AG08395 (cell line): ENCODE measurements around the gene RPS25.
A peak's percentile ranks its signal among the peaks of the same experiment; 100 is the strongest.
"Not testable (repeated sequence)": the region's sequence is repeated elsewhere in the genome, so short reads cannot be mapped to it uniquely, and the experiment has no call there.

Experiments used
- DNase-seq: peaks from one replicate; pipeline ENCODE4 v3.0.0; 2012; ENCODE audit warnings: mixed read lengths, low spot score

Gene RPS25

DNA sequence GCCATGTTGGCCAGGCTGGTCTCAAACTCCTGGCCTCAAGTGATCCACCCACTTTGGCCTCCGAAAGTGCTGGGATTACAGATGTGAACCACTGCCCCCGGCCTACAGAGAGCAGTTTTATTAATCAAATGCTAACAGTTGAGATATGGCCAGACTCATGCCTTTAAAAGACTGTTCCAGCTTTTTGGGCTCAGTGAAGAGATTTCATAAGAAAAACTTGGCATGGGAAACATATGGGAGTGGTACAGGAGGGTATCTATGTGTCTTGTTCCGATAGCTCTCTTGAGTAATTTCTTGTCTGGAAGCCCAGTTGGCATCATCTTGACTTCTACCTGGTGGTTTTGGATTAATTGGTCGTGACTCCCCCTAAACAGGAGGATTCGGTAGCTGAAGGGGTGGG, 20.7 kb upstream of the RPS25 start:
- DNase-seq: no peak

DNA sequence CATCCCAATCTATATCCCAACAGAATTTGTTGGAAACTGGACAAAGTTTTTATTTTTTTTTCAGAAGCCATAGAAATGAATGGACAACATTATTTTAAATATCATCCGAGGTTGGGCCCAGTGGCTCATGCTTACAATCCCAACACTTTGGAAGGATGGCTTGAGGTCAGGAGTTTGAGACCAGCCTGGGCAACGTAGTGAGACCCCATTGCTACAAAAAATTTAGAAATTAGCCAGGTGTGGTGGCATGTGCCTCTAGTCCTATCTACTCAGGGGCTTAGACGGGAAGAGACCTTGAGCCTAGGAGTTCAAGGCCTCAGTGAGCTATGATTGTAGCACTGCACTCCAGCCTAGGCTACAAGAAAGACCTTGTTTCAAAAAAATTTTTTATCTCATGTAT, 16.7 kb upstream of the RPS25 start:
- DNase-seq: no peak

DNA sequence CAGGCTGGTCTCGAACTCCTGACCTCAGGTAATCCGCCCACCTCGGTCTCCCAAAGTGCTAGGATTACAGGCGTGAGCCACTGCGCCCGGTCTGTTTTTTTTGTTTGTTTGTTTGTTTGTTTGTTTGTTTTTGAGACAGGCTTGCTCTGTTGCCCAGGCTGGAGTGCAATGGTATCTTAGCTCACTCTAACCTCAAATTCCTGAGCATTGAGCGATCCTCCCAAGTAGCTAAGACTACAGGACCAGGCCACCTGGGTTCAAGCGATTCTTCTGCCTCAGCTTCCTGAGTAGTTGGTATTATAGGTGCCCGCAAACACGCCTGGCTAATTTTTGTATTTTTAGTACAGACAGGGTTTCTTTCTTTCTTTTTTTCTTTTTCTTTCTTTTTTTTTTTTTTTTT, 15.3 kb upstream of the RPS25 start:
- DNase-seq: not testable (repeated sequence)

GRCh38 chr11:119031912-119032280, 13.8 kb upstream of the RPS25 start:
- DNase-seq: no peak

GRCh38 chr11:119030329-119031047, 12.3 kb upstream of the RPS25 start, which contains the start of gene SLC37A4:
TSS of gene SLC37A4 (minus strand) at chr11:119030877.
- DNase-seq: peak; percentile 99

DNA sequence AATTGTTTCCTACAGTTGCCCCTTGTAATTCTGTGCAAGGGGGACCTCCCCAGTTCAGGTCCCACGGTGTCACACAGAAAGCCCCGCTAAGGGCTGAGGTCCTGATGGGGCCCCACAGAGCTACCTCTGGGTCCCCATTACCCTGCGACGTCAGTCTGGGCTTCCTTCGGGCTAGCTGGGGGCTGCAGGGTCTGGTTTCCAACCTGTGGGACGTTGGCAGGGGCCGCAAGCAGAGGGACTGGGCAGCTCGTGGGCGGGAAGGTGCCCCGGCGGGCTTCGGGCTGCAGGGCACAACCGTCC, 11.8 kb upstream of the RPS25 start:
- no peak for DNase-seq

- DNase-seq: no peak
Observed at GRCh38 chr11:119029340-119030028, 11.3 kb upstream of the RPS25 start.

DNA sequence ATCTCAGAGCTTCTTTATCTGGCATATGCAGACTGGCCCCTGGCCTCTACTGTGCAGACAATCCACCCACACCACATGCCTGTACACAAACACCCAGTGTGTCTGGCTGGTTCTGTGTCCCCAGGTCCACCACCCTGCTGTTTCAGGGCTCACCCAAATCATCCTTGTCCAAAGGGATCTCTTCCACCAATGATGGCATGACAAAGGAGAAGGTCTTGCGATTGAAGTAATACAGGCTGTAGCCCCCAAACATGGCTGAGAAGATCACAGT, 10.9 kb upstream of the RPS25 start:
- no peak for DNase-seq

DNA sequence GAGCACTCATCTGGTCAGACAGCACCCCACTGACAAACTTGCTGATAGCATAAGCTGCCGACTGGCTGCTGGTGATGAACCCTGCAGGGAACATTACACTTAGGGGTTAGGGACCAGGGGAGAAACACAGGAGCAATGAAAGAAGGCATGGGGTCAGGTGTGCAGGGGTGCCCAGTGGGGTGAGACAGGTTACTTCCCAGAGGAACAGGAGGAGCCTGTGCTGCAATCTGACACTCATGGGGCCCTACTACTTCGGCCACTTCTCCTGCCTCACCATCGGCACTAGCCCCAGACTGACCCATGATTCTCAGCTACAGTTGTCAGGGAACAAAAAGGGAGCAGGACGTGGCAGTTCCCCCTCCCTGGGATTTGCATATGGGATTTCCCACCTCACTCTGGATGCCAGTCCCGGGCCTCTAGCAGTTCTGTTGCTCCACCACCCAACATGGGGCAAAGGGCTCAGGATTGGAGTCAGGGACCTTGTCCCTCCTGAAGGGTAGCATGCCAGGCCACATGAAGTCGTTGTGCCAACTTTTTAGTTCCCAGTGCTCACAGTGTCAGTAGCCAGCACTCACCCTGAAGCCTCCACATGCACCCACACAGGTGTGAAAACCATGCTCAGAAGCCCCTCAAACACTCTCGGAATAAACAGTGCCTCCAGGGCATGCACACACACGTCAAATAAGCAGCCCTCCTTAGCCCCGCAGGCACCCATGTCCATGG, 10.4 kb upstream of the RPS25 start:
- no peak for DNase-seq

- no peak for DNase-seq
Observed at GRCh38 chr11:119027561-119028345, 9.6 kb upstream of the RPS25 start.

- no peak for DNase-seq
Observed at GRCh38 chr11:119026970-119027369, 8.8 kb upstream of the RPS25 start.

GRCh38 chr11:119025978-119026766, 8.0 kb upstream of the RPS25 start:
- no peak for DNase-seq

DNA sequence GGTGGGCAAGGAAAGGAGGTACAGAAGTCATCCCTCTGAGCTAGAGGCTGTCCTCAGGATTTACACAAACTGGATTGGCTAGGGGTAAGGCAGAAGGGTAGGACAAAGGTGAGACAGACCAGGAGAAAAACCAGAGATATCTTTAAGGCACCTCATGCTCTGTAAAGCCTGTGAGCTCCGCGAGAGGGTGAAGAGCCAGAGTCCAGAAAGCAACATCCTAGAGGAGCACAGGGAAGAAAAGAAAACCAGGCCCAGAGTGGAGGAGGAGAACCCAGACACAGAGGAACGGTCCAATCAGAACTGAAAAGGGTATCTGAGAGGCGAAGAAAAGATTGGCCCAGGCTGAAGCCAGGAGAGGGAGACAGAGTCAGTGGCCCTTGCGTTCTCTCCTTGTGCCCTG, 7.4 kb upstream of the RPS25 start:
- DNase-seq: no peak

DNA sequence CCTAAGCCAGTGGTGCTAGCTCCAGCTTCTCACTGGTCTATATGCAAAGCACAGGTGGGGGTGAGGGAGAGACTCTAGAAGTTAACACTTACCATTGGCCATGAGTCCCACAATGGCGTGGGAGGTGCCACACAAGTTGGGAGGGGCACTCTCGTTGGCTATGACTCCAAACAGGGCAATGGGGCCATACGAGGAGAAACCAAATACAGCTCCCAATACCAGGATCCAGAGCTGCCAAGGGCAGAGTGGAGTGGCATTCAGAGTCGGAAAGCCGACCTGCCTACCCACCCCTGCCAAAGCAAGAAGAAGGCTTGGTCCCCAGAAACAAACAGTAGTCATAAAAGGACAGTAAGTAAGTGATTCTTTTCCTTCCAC, 6.9 kb upstream of the RPS25 start:
- no peak for DNase-seq

- no peak for DNase-seq
Observed at GRCh38 chr11:119024430-119025098, 6.4 kb upstream of the RPS25 start.

DNA sequence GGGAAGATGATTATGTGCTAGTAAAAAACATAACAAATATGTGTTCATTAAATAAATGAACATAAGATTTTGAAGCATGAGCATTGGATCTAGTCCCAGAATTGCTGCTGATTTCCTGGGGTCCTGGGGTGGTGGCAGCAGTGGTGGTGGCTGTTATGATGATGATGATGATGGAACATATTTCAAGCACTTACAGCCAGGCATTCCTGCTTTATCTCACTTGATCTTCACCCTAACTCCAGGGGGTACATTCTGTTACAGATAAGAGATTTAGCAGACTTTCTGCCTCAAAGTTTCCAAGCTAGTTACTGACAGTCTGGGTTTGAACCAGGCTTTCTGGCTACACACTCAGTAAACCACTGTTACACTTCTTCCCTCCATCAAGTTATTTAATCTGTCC, 5.6 kb upstream of the RPS25 start:
- no peak for DNase-seq

DNA sequence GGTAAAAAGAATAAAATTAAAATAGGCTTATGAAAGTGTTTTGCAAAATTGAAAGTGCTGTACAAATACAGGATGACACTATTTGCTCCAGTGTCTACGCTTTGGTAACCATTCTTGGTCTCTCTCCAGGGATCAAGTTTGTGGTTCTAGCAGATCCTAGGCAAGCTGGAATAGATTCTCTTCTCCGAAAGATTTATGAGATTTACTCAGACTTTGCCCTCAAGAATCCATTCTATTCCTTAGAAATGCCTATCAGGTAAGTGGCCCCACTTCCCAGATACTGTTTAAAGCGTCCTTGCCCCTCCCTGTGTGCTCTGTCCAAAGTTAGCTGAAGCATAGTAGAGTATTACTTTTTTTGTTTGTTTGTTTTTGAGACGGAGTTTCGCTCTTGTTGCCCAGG, 3.5 kb upstream of the RPS25 start:
- DNase-seq: no peak

DNA sequence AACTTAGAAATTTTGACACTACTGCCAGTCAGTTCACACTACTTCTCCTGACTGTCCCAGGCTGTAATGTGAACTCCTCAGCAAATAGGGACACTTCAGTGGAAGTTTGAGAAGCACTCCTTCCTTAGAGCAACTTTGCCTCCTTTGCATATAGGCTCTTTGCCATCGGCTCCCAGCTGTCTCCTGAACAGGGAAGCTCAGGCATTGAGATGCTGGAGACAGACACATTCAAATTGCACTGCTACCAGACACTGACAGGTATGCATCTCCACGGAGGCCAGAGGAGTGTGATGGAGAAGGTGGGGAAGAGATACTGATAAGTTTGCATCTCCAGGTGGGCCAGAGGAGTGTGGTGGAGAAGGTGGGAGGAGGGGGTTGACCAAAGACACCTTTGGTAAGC, 1.9 kb upstream of the RPS25 start:
- DNase-seq: no peak

GRCh38 chr11:119017377-119017776, 766 bp downstream of the RPS25 start:
- DNase-seq: not testable (repeated sequence)

DNA sequence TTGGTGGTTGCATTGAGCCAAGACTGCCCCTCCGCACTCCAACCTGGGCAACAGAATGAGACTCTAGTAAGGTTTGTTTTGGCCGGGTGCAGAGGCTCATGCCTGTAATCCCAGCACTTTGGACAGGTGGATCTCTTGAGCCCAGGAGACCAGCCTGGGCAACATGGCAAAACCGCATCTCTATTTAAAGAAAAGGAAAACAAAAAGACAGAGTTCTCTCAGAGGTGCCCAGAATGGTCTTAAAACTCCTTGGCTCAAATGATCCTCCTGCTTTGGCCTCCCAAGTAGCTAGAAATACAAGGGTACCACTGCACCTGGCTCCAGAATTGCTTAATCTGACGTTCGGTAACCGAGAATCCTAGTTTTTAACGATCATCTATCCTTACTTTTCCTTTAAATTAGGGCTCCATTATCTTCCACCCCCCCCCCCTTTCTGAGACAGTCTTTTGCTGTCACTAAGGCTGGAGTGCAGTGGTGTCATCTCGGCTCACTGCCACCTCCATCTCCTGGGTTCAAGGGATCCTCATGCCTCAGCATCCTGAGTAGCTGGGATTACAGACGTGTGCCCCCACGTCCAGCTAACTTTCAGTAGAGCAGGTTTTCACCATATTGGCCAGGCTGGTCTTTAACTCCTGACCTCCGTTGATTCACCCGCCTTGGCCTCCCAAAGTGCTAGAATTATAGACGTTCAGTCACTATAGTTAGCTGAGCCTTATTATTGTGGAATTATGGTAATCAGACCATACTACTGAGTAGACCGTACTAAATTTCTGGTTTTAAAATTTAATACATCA, 1.7 kb downstream of the RPS25 start:
- DNase-seq: no peak
